GM20431 (cell line): ENCODE results near the gene SPTBN5.
"Not testable (repeated sequence)": the region's sequence is repeated elsewhere in the genome, so short reads cannot be mapped to it uniquely, and the experiment has no call there.

ENCODE experiments used
- in situ Hi-C: fragments of 300-500 bp; cut with MseI, MboI; formaldehyde crosslinking; loops from one replicate; pipeline ENCODE4 v1.15.0; 2020; ENCODE audit warnings: low sequenced_read_pairs; ENCODE audit not compliant: unreplicated experiment

The SPTBN5 gene

DNA sequence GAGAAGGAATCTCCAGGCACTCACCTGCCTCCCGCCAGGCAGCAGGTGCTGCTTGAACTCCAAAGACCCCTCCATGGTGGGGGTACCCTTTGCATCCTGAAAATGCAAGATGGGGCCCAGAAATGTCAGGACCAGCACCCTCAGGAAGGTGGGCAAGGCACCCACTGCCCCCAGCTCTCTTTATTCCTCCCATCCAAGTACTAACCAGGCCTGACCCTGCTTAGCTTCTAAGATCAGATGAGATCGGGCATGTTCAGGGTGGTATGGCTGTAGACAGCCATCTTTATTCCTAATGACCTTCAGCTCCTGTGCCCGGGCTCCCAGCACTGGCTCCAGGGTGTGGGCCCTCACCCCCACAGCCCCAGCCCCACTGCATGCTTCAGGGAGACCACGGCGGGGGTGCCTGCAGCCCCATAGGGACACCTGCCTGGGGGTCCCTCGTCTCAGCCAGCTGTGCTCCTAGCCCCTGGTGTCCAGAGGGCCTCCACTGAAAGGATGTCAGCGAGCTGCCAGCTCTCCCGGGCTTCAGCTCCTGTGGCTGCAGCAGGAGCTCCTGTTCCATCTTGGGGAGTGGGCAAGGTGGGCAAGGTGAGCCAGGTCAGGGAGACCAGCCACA lies 42.0 kb downstream of the SPTBN5 start:
- in situ Hi-C loops = no loop called here

DNA sequence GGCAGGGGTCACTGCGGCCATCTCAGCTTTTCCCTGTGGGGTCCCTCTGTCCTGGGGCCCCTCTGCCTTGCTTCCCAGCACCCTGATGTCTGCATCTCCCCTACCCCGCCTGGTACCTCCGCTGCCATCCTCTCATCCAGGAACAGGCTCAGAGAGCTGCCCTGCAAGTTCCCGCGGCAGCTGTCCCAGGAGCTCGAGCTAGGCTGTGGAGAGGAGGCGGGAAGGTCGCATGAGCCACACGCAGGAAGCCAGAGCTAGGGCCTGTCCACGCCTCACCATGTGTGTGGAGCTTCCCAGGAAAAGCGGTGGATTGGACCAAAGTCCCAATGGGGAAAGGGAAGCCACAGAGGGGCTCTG lies 42.7 kb downstream of the SPTBN5 start:
- in situ Hi-C loops = no loop called here

DNA sequence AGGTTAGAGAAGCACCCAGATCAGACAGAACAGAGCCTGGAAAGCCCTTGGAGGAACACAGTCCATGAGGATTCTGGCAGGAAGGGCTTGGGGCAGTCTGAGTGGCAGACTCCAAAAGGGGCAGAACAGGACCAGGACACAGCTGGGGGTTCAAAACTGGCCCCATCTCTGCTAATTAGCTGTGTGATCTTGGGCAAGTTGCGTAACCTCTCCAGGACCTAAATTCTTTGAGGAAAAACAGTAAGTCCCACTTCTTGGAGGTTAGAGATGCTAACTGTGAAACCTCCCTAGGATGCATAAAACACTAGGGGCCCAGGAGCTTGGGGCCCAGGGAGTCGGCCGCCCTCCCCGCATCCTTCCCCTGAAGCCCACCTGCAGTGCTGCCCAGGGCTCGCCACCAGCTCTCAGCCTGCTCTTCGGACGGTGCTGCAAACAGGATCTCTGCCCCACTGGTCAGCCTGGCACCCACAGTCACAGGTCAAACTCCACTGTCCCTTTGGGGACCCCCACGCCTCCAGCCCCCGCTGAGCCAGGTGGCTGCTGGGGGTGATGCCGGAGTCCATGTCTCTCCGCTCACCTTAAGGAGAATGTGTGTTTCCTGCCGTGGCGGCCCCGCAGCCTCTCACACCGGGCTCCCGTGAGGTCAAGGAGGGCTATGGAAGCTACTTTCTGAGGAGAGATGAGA lies 43.2 kb downstream of the SPTBN5 start:
- in situ Hi-C loops = no loop called here

- in situ Hi-C loops = no loop called here
These were observed 44.0 kb downstream of the SPTBN5 start for GRCh38 chr15:41849861-41850260.

- in situ Hi-C loops = no loop called here
These were observed 44.6 kb downstream of the SPTBN5 start for GRCh38 chr15:41849204-41849603.

DNA sequence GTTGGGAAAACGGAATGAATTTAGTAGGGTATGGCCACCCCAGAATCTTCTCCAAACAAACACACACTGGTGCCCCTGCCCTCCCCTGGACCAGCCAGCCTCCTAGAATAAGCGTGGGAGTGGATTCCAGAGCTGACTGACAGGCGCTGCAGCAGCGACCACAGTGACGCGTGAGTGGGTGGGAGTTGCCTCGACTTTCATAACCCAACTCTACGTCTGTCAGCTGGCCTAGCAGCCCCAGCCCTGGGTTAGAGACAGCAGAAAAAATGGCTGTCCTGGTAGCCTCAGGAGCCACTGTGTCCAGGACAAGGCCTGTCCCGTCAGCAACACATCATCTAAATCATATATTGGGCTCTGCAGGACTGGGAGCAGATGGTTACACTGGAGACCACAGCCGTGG lies 45.2 kb downstream of the SPTBN5 start:
- in situ Hi-C loops = no loop called here

DNA sequence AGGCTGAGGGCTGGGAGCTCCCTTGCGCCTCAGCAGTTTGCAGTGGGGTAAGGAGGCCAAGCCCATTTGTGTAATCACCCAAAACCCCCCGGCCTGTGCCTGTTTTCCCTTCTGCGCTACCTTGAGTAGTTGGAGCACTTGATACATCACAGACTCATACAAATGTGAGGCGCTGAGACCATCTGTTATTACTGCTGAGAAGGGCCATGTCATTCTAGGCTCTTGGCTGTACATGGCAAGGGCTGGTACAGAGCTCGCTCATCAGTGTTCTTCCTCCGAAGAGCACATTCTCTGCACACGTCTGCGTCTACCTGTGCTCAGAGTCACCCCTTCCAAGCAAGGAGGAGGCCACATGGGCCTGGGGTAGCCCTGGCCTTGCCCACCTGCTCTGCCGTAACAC lies 45.9 kb downstream of the SPTBN5 start:
- in situ Hi-C loops = no loop called here

GRCh38 chr15:41847206-41847605 lies 46.6 kb downstream of the SPTBN5 start:
- in situ Hi-C loops = no loop called here

DNA sequence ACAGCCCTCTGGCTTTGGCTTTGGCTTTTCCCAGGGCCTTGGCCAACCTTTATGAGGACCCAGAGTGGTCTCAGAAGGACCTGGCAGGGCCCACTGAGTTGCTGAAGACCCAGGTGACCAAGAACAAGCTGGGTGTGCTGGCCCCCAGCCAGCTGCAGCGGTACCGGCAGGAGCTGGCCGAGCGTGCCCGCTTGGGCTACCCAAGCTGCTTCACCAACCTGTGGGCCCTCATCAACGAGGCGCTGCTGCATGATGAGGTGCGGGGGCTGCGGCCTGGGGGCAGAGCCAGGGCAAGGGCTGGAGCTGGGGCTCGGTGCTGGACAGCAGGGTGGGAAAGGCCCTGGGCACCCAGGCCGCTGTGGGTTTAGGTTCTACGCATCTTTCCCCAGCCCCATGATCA lies 49.0 kb downstream of the SPTBN5 start:
- in situ Hi-C loops = no loop called here

GRCh38 chr15:41843571-41843970 lies 50.3 kb downstream of the SPTBN5 start:
- in situ Hi-C loops = no loop called here

- in situ Hi-C loops = no loop called here
These were observed 51.6 kb downstream of the SPTBN5 start for GRCh38 chr15:41842229-41842628.

DNA sequence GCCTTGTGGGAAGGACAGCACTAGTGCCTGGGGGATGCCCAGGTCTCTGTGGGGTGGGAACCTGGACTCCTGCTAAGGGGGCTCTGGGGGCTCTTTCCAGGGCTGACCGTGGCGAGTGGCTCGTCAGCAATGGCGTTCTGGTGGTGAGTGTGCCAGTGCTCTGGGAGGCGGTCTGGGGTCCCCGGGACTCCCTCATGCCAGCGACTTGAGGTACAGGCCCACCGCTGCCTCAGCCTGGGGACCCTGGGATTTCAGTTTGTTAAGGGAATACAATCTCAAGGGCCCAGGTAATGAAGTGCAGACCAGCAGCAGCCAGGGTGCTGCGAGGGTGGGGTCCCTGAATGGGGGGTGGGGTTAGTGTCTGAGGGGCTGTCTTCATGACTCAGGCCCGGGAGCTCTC lies 52.7 kb downstream of the SPTBN5 start:
- in situ Hi-C loops = no loop called here

DNA sequence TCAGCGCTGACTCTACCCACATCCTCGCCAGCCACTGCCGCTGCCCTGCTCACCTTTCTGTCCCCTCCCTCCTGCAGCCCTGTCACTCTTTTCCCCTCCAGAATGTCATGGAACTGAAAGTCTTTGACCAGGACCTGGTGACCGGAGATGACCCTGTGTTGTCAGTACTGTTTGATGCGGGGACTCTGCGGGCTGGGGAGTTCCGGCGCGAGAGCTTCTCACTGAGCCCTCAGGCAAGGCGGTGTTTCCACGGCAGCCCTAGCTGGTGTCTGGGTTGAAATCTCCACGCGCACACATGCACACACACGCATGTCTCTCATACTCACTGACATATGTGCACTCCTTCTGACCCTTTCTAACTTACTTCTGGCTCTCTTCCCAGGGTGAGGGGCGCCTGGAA lies 53.2 kb downstream of the SPTBN5 start:
- in situ Hi-C loops = no loop called here

GRCh38 chr15:41839781-41840491 lies 53.9 kb downstream of the SPTBN5 start:
- in situ Hi-C loops = no loop called here

- in situ Hi-C loops = no loop called here
These were observed 55.4 kb downstream of the SPTBN5 start, which contains the start of gene PLA2G4B for GRCh38 chr15:41838400-41838897. Gene PLA2G4B (plus strand): TSS chr15:41838847. CDS start chr15:41838914, 67 bp downstream.

- in situ Hi-C loops = no loop called here
These were observed 57.0 kb downstream of the SPTBN5 start for GRCh38 chr15:41836713-41837454.

- in situ Hi-C loops = no loop called here
These were observed 57.8 kb downstream of the SPTBN5 start for GRCh38 chr15:41836073-41836472.

DNA sequence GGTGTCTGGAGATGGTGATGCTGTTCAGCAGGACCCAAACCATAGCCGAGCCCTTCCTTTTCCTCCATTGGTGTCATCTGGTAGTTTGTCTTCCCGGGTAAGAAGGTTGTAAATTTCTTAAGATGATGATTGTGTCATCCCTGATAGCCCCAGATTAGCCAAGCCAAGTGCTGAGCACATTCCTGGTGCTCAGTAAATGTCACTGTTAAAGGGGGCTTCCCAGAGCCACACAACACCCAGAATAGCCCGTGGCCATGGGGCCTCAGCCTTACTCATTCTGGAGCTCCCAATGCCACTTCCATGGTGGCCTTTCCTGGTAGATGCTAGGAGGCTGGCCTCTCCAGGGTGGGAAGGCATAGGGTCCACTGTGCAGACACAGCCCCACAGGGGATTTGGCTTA lies 59.8 kb downstream of the SPTBN5 start:
- in situ Hi-C loops = no loop called here

- in situ Hi-C loops = no loop called here
These were observed 61.0 kb downstream of the SPTBN5 start for GRCh38 chr15:41832875-41833274.

DNA sequence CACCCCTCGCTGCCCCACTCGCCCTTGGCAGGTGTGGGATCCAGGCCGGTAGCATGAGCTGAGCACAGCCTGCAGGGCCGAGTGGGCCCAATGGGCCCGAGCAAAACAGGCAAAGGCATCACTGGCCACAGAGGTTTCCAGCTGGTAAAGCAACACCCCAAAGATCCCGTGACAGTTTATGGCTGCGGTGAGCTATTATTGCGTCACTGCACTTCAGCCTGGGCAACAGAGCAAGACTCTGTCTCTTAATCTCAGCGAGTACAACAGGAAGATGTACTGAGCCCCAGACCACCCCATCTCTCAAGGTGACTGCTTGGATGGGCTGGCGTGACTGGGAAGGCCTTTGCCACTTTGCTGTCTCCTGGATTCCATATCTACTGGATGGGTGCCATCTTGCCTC lies 61.6 kb downstream of the SPTBN5 start:
- in situ Hi-C loops = no loop called here

DNA sequence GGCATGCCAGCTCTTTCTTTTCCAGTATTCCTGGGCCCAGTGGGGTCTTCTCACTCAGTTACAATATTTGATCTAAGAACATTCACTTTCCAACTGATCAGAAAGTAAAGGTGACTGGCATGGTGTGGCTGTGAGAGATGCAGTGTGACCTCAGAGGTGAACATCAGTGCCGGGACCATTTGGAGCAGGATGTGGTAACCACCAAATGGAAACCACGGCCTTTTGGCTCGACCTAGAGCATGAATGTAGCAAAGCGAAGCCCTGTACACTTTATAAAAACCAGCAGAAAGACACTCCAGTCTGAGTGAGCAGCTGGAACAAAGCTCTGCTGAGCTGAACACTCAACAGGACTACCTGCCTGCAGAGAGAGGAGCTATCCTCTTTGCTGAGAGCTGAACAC lies 62.6 kb downstream of the SPTBN5 start:
- in situ Hi-C loops = not testable (repeated sequence)
